Measurements from ENCODE around the gene CRTC3. TPM values are rescaled to one million over a fixed set of nuclear protein-coding genes. Genes with fewer than 3 reads are reported as not detected.

The CRTC3 gene
- total RNA-seq, 1 donor from 2014 or later, result 39.7 TPM

GRCh38 chr15:90619468-90619867, 89.7 kb downstream of the CRTC3 start:
- no peak for TF ChIP-seq CTCF (IDR thresholded peaks at IDR 0.05)
- H3K36me3 Mint-ChIP-seq (ENCODE audit: low read depth), result peaks cover 21% of the 10 kb centered on the region
- H3K4me3 Mint-ChIP-seq (ENCODE audit: unreplicated experiment), result no peak overlapping the region
- H3K9me3 Mint-ChIP-seq (ENCODE audit: low read depth), result no peaks in the 10 kb centered on the region
- DNase-seq (ENCODE audit: low spot score), result no peak
- H3K4me1 Mint-ChIP-seq (ENCODE audit: low read depth), result peaks cover 3% of the 10 kb centered on the region
- H3K27me3 Mint-ChIP-seq (ENCODE audit: low read depth), result no peaks in the 10 kb centered on the region
- H3K27ac Mint-ChIP-seq (ENCODE audit: unreplicated experiment), result no peak overlapping the region

- peaks cover 21% of the 10 kb centered on the region for H3K36me3 Mint-ChIP-seq (ENCODE audit: low read depth)
- H3K4me1 Mint-ChIP-seq (ENCODE audit: low read depth), result peaks cover 3% of the 10 kb centered on the region
- TF ChIP-seq CTCF (IDR thresholded peaks at IDR 0.05), result no peak
Observed at GRCh38 chr15:90619939-90620338, 90.2 kb downstream of the CRTC3 start.

GRCh38 chr15:90620379-90621067, 90.8 kb downstream of the CRTC3 start:
- Mint-ChIP-seq H3K9me3 (ENCODE audit: low read depth) (no peaks in the 10 kb centered on the region), H3K36me3 (ENCODE audit: low read depth) (peaks cover 21% of the 10 kb centered on the region), H3K4me3 (ENCODE audit: unreplicated experiment) (no peak overlapping the region), H3K27me3 (ENCODE audit: low read depth) (no peaks in the 10 kb centered on the region), H3K4me1 (ENCODE audit: low read depth) (peaks cover 3% of the 10 kb centered on the region), H3K27ac (ENCODE audit: unreplicated experiment) (no peak overlapping the region)
- TF ChIP-seq CTCF (IDR thresholded peaks at IDR 0.05), result no peak
- no peak for DNase-seq (ENCODE audit: low spot score)

More at GRCh38 chr15:90619939-90620338, 90.2 kb downstream of the CRTC3 start:
- Mint-ChIP-seq H3K27ac (ENCODE audit: unreplicated experiment) (no peak overlapping the region), H3K9me3 (ENCODE audit: low read depth) (no peaks in the 10 kb centered on the region), H3K4me3 (ENCODE audit: unreplicated experiment) (no peak overlapping the region), H3K27me3 (ENCODE audit: low read depth) (no peaks in the 10 kb centered on the region)
- no peak for DNase-seq (ENCODE audit: low spot score)

GRCh38 chr15:90623854-90624253, 94.1 kb downstream of the CRTC3 start:
- H3K4me1 Mint-ChIP-seq (ENCODE audit: low read depth), result no peaks in the 10 kb centered on the region
- TF ChIP-seq CTCF (IDR thresholded peaks at IDR 0.05), result no peak
- no peaks in the 10 kb centered on the region for H3K27me3 Mint-ChIP-seq (ENCODE audit: low read depth)
- no peak overlapping the region for H3K27ac Mint-ChIP-seq (ENCODE audit: unreplicated experiment)
- peaks cover 18% of the 10 kb centered on the region for H3K36me3 Mint-ChIP-seq (ENCODE audit: low read depth)
- H3K9me3 Mint-ChIP-seq (ENCODE audit: low read depth), result no peaks in the 10 kb centered on the region
- H3K4me3 Mint-ChIP-seq (ENCODE audit: unreplicated experiment), result no peak overlapping the region
- no peak for DNase-seq (ENCODE audit: low spot score)

- Mint-ChIP-seq H3K4me3 (ENCODE audit: unreplicated experiment) (no peak overlapping the region), H3K9me3 (ENCODE audit: low read depth) (no peaks in the 10 kb centered on the region), H3K36me3 (ENCODE audit: low read depth) (peaks cover 23% of the 10 kb centered on the region), H3K27ac (ENCODE audit: unreplicated experiment) (no peak overlapping the region), H3K27me3 (ENCODE audit: low read depth) (no peaks in the 10 kb centered on the region), H3K4me1 (ENCODE audit: low read depth) (no peaks in the 10 kb centered on the region)
- TF ChIP-seq CTCF (IDR thresholded peaks at IDR 0.05), result no peak
- DNase-seq (ENCODE audit: low spot score), result no peak
Observed at GRCh38 chr15:90624278-90624981, 94.7 kb downstream of the CRTC3 start.
